GM19328 (cell line): ENCODE results near the gene ACAP3.

Experiments
- ATAC-seq: cut with Tn5 transposase; IDR thresholded peaks from one replicate; pipeline ENCODE4 v1.9.1; 2021; ENCODE audit warnings: mild to moderate bottlenecking, moderate library complexity; ENCODE audit not compliant: unreplicated experiment

Gene ACAP3

DNA sequence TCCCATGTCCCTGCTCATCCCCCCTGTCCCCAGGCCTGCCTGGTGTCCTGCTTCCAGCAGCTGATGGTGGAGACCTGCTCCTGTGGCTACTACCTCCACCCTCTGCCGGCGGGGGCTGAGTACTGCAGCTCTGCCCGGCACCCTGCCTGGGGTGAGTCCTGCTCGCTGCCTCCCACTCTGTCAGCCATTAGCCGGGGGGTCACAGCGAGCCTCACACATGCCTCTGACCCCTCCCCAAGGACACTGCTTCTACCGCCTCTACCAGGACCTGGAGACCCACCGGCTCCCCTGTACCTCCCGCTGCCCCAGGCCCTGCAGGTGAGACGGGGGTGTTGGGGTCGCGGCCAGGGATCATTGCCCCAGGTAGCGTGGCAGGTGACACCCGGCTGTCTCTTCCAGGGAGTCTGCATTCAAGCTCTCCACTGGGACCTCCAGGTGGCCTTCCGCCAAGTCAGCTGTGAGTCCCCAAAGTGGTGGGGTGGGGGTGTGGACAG is 17.4 kb downstream of the ACAP3 start:
- ATAC-seq = no peak

- no peak for ATAC-seq
Observed at GRCh38 chr1:1287288-1288110, 20.2 kb downstream of the ACAP3 start.

DNA sequence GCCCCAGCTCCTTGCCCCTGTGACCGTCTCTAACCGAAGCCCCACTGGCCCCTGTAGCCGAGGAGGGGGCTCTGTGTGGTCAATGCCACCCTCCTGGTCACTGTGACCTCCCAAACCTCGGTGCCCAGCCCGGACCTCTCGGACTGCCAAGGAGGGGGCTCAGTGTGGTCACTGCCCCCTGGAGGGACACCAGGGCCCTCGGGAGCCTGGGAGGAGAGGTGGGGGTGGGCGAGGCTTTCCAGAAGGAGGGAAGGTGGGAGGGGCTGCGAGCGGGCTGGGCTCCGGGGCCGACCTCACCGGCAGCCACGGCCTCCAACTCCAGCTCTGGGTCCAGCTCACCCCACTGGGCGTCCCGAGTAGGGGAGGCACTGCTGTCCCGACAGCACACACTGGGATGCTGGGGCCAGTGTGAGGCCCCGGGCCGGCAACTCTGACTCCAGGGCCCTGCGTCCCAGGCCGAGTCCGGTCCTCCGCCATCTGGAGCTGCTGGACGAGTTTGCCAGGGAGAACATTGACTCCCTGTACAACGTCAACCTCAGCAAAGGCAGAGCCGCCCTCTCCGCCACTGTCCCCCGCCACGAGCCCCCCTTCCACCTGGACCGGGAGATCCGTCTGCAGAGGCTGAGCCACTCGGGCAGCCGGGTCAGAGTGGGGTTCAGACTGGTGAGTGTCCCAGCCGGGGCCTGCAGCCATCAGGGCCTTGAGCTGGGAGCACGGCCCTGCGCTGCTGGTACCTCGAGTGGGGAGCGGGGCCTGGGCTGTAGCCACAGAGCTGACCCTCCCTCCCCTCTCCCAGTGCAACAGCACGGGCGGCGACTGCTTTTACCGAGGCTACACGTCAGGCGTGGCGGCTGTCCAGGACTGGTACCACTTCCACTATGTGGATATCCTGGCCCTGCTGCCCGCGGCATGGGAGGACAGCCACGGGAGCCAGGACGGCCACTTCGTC is 21.1 kb downstream of the ACAP3 start:
- ATAC-seq = no peak

DNA sequence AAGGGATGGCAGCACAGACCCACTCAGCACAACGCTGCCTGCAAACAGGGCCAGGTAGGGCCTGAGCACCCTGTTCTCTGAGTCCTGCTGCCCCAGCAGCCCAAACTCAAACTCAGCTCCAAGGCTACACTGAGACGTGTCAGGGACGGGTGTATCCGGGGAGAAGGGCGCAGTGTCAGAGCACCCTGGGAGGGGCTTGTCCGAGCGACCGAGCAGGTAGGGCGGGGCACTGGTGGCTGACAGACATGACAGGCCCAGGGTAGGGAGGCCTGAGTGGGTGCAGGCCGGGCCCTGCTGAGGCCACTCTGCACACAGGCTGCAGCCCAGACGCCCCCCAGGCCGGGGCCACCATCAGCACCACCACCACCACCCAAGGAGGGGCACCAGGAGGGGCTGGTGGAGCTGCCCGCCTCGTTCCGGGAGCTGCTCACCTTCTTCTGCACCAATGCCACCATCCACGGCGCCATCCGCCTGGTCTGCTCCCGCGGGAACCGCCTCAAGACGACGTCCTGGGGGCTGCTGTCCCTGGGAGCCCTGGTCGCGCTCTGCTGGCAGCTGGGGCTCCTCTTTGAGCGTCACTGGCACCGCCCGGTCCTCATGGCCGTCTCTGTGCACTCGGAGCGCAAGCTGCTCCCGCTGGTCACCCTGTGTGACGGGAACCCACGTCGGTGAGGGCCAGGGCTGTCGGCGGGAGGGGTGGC is 22.0 kb downstream of the ACAP3 start:
- ATAC-seq = no peak

GRCh38 chr1:1285102-1285571 is 22.6 kb downstream of the ACAP3 start:
- no peak for ATAC-seq

- no peak for ATAC-seq
Observed at GRCh38 chr1:1284221-1285101, 23.3 kb downstream of the ACAP3 start.

DNA sequence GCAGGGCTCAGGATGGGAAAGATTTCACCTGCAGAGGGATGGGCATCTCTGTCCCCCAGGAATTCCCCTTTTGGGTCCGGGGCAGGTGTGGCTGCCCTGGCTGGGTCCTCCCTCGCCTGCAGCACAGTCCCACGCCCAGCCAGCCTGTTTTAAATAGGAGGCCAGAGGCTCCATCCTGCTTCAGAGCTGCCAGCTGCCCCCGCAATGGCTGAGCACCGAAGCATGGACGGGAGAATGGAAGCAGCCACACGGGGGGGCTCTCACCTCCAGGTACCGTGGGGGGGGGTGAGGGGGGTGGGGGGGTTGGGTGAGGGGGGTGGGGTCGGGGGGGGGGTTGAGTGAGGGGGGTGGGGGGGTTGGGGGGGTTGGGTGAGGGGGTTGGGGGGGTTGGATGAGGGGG is 23.9 kb downstream of the ACAP3 start:
- ATAC-seq = no peak

GRCh38 chr1:1282998-1283397 is 24.7 kb downstream of the ACAP3 start:
- no peak for ATAC-seq

- ATAC-seq = no peak
Observed at GRCh38 chr1:1281533-1282321, 26.0 kb downstream of the ACAP3 start.

GRCh38 chr1:1280782-1281481 is 26.8 kb downstream of the ACAP3 start:
- no peak for ATAC-seq

DNA sequence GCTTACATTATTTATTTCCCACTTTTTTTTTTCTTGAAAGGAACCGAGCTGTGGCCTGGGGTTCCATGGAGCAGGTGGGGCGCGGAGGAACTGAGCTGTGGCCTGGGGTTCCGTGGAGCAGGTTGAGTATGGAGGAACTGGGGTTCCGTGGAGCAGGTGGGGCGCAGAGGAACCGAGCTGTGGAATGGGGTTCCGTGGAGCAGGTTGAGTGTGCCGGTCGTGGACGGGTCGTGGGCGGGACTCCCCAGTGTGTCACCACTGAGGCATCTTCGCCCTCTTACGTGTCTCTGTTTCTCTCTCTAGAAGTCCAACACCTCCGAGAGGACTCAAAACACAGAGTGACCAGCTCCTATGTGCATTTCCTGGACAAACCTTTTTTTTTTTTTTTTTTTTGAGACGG is 28.7 kb downstream of the ACAP3 start:
- ATAC-seq = no peak

- no peak for ATAC-seq
Observed at GRCh38 chr1:1278620-1279019, 29.1 kb downstream of the ACAP3 start.

DNA sequence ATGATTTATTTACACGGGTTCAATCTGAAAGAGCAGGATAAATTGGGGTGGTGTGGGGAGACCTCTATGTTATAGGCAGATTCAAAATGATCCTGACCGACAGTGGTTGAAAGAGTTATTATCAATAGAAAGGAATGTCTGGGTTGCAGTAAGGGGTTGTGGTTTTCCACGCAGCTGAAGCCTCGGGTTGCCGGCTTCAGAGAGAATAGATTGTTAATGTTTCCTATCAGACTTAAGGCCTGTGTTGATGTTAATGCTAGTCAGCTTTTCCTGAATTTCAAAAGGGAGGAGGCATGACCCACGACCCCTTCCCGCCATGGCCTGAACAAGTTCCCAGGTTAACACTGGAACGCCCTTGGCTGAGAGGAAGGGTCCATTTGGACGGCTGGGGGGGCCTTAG is 31.9 kb downstream of the ACAP3 start:
- ATAC-seq = no peak

- no peak for ATAC-seq
Observed at GRCh38 chr1:1274931-1275431, 32.7 kb downstream of the ACAP3 start.

GRCh38 chr1:1274299-1274930 is 33.3 kb downstream of the ACAP3 start:
- ATAC-seq = no peak

DNA sequence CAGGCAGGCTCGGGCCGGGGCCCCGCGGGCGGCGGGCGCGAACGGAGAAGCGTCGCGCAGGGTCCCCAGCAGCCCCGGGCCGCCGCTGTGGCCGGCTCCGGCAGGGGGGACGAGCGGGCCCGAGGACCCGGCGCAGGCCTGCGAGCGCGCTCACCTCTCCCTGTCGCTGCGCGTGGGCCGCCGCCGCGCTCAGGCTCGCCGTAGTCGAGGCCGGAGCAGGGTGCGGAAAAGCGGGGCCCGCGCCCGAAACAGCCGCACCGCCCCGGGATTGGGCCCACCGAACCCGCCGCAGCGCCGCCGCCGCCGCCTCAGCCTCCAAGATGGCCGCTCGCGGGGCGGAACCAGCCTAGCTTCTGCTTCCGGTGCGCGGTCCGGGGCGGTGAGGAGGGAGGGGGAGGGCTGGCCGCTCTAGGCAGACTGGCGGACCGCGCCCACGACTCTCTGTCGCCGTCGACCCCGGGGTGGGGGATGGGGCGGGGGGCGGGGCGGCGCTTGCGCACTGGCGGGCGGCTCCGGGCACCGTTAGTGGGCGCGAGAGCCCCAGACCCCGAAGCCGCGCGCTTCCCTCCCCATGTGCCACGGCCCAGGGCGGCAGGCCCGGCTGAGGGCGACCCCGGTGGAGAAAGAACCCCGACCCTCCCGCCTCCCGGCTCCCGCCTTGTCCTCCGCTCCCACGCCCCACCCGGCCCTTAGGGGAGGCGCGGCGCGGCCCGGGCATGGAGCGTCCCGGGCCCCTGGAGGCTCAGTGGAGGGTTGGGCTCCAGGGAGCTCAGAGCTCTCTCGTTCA is 34.0 kb downstream of the ACAP3 start, which contains the start of gene UBE2J2:
UBE2J2 (minus strand) TSS at position 343 of the 787 bp plus-strand sequence. CDS start 5,862 bp downstream, outside the sequence.
- peak; percentile 72 for ATAC-seq

- ATAC-seq = peak; percentile 7
Observed at GRCh38 chr1:1273209-1273511, 34.6 kb downstream of the ACAP3 start.
